GM18907 (cell line): Measurements from ENCODE around the gene FIBIN.
"Not testable (repeated sequence)": the region's sequence is repeated elsewhere in the genome, so short reads cannot be mapped to it uniquely, and the experiment has no call there.

Experiments used
- ATAC-seq: cut with Tn5 transposase; IDR thresholded peaks from one replicate; pipeline ENCODE4 v1.9.1; 2021; ENCODE audit warnings: mild to moderate bottlenecking, moderate library complexity; ENCODE audit not compliant: unreplicated experiment

Gene FIBIN

DNA sequence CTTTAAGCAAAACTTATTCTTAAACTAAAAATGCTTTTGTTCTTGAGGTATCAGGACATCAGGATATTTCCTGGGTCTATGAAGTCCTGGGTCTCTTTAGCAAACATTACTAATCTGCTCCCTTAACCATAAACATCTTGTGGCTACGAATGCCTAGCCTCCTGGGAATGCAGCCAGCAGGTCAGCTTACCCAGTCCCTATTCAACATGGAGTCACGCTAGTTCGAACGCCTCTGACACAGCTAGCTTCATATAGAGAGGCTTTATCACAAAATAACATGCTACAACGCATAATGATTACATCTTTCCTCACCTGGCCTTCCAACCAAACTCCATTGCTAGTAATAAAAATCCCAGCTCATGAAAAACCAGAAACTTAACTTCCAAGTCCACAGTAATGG lies 17.5 kb upstream of the FIBIN start:
- ATAC-seq, result no peak

DNA sequence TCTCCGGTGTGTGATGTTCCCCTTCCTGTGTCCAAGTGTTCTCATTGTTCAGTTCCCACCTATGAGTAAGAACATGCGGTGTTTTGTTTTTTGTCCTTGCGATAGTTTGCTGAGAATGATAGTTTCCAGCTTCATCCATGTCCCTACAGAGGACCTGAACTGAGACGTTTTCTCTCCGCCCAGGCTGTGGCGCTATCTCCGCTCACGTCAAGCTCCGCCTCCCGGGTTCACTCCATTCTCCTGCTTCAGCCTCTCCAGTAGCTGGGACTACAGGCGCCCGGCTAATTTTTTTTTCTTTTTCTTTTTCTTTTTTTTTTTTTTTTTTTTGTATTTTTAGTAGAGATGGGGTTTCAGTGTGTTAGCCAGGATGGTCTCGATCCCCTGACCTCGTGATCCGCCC lies 16.7 kb upstream of the FIBIN start:
- not testable (repeated sequence) for ATAC-seq

DNA sequence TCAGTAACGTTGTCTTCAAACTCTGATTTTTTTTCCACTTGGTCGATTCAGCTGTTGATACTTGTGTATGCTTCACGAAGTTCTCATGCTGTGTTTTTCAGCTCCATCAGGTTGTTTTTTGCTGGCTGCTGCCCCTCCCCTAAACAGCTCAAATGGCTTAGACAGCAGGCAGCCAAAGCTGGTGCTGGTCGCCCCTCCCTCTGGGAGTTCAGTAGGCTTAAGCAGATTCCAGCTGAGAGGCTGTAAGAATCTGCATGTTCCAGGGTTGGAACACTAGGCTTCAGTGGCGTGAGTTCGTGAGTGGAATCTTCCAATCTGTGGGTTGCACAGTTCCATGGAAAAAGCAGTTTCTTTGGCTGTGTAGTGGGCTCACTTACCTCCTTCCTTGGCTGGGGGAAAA lies 10.3 kb upstream of the FIBIN start:
- no peak for ATAC-seq

DNA sequence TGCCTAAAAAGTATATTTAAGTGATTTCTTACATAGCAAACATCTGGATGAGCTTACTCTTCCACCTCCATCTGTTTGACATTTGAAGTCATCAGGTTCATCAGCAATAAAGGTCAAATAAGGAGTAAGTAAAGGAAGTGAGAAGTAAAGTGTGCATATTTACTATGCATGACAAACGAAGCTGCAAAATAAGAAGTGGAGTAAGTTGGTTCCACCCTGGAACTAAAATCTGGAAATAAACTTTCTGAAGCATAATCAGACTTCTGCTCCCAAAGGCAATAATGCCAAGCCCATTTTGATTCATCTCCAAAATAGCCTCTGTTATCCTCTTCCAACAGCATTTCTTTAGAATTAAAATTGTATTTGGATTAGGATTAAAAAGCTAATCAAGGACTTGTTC lies 8.4 kb upstream of the FIBIN start:
- no peak for ATAC-seq

DNA sequence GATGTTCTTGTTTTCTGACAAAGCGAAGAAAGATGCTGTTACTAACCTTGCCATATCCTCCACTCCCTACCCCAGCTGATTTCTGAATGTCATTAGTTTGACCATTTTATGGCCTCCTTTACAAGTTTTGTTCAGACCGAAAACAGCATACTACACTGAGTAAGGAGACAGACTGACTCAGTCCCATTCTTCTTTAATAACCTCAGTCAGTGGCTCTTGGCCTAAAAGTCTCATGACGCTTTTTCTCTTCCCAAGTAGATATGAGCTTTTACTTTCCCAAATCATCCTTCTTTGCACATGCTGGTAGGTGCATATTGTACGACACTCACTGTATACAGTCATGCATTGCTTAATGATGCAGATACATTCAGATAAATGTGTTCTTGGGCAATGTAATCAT lies 8.0 kb upstream of the FIBIN start:
- no peak for ATAC-seq

DNA sequence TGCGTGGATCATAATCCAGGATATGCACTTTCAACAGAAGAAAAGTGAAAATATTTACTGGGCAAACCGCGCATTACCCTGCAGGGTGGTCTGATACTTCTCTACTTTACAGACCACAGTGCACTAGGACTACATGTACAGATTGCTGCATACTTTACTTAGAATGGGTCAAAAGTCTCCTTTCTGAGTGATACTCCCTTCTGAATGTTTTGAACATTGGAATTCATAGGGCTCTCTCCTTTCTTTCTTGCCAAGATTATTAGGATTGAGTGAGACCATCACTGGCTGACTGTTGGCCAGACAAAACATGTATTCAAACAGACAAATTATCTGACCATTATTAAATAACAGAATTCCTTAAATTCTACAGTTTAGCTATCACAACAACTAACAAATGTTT lies 6.6 kb upstream of the FIBIN start:
- no peak for ATAC-seq

DNA sequence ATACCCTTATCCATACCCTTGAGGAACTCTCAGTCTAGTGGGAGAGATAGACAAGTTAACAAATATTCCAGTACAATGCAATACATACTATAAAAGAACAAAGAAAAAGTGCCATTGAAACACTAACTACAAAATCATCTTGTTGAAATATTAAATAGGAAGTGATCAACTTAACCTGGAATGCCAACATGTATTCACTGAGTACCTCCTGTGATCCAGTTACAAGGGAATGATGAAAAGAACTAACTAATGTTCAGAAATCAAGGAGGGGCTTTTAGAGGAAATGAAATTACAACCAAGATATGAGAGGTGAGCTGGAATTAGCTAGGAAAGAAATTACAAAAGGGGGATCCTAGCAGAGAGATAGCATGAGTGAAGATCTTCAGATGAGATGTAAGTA lies 6.2 kb upstream of the FIBIN start:
- no peak for ATAC-seq

DNA sequence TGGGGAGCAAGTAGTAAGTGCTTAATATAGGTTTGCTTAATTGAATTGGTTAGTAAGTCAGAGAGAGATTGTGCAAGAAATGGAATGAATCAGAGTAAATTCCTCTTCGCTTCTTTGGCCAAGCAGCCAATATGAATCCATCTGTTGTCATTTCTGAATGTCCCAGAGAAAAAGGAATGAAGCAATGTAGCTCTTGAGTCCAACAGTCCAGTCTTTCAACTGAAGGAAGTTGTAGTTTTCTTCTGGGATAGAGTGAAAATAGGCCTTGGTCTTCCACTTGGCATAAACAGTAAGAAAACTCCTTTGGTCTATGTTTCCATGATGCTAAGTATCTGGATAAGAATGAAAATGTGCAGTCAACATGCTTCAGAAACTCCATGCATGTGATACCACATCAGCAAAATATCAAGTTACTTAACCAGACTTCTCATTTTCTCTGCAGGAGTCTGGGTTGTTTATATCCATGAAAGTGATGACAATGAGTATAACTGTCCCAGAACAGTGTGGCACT lies 1.8 kb upstream of the FIBIN start:
- no peak for ATAC-seq

DNA sequence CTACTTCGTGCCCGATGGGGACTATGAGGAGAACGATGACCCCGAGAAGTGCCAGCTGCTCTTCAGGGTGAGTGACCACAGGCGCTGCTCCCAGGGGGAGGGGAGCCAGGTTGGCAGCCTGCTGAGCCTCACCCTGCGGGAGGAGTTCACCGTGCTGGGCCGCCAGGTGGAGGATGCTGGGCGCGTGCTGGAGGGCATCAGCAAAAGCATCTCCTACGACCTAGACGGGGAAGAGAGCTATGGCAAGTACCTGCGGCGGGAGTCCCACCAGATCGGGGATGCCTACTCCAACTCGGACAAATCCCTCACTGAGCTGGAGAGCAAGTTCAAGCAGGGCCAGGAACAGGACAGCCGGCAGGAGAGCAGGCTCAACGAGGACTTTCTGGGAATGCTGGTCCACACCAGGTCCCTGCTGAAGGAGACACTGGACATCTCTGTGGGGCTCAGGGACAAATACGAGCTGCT lies 751 bp downstream of the FIBIN start:
- ATAC-seq, result no peak

DNA sequence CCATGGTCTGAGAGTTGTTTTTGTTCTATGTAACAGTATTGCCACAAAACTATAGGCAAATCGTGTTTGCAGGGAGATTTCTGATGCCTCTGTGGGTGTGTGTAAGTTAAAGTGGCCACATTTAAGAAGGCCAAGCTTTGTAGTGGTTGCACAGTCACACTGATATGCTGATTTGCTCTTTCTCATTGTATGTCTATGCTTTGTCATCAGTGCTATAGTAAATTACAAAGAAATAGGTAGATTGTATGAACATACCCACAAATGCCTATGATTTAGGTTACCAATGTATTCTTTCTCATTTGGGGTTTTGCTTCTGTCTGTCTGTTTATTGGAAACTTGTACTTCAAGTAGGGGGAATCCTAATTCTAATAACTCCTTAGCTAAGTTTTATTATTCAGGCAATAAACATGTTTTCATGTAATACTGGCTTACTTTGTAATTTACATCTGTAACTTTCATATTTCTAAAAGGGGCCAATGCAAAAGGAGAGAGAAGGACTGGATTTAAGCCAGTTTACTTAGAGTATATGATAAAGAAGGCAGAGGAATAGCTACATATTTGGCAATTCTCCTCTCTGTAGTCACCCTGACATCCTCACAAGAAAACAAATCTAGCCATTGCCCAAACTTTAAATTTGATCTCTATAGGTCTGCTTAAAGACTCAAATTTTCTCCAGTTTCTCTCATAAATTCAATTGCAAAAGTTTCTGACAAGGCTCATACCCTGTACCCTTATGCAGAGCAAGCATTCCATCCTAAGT lies 2.0 kb downstream of the FIBIN start:
- ATAC-seq, result no peak

DNA sequence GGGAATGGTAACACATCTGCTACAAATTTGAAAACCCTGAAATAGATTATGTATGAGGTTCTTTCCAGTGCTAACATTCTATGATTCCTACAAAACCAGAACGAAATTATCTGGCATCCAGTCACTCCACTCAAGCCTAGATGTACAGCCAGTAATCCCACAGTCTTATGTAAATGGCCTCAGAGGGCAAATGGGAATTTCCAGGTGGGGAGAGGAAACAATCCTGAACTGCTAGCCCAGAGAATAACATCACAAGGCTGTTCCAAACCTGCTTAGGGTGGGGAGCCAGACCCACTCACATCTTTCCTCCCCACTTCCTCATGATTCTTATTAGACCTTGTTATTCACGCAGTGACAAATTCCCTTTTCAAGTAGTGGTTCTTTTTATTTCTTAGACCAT lies 3.5 kb downstream of the FIBIN start:
- ATAC-seq, result no peak

DNA sequence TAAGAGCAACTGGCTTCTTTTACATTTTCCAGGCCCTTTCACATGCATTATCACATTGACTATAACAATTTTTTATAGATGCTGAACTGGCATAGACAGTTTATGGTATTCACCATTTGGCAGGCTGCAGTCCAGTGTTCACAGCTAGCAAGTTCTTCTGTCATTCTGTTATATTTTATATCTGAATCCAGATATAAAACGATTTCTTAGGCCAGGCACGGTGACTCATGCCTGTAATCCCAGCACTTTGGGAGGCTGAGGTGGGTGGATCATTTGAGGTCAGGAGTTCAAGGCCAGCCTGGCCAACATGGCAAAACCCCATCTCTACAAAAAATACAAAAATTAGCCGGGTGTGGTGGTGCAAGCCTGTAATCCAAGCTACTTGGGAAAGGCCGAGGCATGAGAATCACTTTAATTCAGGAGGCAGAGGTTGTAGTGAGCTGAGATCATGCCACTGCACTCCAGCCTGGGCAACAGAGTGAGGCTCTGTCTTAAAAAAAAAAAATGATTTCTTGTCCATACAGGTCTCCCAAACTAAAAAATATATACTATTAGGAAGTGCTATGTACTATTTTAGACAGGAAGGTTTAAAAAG lies 7.3 kb downstream of the FIBIN start:
- not testable (repeated sequence) for ATAC-seq

DNA sequence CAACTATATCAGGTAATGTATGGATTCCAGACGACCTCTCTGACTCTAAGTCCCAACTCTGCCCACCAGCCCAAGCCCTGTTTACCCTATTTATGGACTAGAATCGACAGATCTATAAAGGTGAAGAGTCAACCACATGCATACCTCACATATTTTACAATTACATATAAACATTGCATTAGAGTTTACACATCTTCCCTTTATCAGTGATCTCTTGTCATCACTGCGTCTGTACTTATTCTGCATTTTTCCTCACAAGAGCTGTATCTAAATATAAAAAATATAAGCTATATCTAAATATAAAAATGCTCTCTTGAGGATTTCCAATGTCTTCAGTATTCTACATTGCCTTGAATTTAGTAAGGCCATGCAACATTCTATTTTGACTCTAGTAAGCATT lies 8.5 kb downstream of the FIBIN start:
- ATAC-seq, result no peak

DNA sequence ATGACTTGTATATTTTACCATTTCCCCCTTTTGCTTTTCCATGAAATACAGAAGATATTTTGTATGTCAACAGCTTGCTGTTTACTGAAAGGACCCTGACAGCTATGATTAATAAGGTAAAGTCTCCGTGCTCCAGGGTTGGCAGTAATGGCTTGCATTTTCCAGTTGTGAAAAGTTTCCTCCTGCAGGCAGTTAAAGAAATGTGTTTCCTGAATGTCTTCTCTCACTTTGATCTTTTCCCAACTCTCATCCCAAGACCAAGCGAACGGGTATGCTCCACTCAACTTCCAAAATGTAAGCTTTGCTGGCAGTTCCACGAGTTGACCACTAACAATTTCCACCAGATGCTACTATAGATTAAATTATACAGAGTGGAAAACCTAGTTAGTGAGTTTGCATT lies 8.9 kb downstream of the FIBIN start:
- no peak for ATAC-seq

DNA sequence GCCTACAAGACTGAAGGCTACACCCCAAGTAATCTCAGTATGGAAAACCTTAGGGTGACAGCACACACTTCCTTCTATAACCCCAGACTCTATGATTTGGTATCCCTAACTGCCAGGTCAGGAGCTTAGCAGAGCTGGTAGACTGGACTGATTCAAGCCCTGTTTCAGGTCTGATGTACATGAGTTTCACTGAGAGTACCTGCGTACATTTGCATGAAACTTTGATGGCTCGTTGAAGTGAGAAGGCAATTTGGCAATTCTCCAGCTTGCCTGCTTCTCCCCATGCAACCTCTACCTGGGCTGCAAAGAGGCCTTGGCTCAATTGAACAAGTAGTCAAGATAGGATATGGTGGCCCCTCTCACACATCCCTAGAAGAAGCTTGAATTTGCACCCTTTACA lies 10.2 kb downstream of the FIBIN start:
- no peak for ATAC-seq

DNA sequence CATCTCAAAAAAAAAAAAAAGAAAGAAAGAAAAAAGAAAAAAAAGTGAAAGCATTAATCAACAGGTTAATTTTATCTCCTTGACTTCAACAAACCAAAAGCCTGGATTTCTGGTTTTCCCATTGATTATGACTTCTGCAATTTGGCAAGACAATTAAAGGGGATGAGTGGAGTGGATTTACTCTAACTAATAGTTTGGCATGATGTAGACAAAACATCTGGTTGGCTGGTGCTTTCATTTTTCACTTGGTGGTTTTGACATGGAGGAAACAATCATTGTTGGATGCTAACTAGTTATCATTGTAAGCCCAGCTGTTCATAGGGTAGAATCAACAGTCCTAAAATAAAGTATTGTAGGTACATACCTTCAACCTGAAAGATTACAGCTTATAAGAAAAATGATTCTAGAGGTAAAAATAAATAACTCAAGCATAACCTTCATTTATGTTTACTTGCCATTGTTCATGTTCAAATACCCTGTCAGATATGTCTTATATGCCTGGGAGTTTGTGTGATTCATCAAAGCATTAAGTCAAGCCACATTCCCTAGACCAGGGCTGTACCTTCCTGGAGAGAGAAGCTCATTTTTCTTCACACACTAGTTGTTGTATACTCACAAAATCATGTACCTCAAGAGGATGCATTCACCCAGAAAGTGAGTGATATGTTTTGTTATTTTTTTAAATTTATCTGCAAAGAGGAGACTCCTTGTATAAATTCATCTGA lies 15.1 kb downstream of the FIBIN start:
- ATAC-seq, result no peak

DNA sequence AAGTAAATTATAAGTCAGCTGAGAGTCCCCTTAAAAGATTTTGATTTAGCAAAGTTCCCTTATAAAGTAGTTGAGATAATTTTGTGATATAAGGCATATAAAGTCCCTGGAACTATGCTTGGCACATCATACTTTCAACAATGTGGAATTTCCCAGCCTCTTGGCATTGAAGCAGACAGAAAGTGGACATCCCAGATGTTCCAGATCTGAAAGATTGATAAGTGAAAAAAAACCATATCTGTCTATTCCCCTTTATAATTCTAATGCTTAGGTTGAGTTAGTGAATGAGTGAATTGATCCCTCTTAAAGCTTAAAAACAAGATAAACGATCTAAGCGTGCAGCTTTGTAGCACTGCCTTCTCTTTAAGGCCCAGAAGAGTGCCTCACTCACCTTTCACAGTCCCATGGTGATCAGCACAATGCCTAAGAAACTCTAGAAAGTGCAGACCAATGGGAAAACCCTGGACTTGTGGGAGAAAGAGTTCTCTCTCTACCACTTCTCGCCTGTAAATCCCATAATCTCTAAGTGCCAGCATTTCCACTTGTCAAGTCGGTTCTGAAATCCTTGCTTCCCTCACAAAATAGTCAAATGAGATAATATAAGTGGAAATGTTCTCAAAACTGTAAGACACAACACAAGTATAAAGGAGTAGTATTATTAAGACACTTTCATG lies 17.8 kb downstream of the FIBIN start:
- ATAC-seq, result no peak

DNA sequence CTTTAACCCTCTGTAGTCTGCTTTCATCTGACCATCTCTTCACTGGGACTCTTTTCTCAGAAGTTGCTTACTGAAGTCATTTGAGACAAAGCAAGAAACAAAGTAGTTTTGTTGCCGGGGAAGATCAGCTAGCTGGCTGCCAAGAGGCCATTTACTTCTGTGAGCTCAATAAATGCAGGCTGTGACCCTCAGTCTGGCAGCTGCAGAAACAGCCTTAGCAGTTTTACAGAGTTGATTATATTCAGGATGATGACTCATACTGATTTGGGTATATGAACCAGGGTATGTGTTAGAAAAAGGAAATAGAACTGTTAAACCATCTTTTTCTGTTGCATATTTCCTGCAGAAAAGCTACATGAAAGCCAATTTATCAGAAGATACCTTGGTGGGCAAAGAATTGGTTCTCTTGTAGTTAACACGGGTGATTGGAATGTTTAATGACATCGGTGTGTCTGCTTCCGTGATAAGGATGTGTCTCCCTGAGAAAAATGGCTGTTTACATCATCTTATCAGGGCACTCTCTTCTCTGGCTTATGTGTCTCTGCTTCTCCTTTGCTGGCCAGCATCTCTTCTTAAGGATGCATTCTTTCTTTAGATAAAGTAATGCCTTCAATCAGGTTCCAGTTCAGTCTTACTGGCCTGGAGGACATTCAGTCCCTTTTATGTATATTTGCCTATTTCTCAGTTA lies 18.5 kb downstream of the FIBIN start:
- no peak for ATAC-seq

DNA sequence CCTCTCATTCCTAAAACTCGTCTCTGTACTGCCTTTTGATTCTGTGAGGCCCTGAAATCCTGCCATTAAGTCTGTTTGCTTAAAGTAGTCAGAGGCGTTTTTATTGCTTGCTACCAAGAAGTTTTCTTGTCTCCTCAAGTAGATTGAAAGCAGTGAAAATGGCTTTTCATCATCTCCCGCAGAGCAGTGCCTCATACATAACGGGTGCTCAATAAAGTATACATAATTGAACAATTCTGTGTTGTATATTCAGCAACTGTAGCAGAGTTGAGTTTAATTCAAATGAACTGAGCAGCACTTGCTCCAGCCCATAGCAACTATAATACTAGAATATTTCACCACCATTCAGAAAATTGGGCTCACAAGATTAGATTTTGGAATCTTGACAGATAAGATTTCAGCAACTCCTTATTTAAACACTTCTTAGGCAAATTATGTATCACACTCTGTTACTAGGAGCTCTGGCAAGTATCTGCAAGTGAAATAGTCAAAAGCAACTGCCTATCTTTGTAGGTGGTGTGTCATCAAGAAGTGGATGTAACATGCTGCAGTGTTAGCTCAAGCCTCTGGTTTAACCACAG lies 20.0 kb downstream of the FIBIN start:
- no peak for ATAC-seq

DNA sequence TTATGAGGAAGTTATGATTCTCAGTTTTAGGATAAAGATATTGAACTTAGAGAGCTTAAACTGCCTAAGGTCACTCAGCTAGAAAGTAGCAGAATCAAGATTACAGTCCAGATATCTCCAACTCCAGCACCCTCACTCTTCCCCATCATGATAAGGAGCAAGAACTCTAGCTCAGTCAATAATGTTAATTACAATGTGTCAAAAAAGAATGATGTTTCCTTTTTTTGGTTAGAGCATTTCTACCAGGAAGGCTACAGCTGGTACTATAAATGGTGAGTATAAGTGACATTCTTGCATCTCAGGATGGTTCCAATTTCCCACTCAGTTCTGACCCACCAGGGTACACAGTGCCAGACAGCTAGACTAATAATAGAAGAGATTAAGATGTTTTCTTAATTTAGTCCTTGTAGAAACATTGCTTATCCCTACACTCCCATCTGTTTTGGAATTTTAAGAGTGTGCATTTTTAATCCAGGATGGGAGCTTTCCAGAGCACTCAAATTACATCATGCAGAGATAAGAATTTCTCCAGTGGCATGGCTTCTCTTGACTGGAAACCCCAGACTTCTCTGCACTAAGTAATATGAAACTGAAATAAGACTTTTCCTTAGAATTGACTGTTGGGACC lies 25.1 kb downstream of the FIBIN start:
- no peak for ATAC-seq
